GM18907 (cell line): ENCODE data around the gene BMS1.
"Not testable (repeated sequence)": the region's sequence is repeated elsewhere in the genome, so short reads cannot be mapped to it uniquely, and the experiment has no call there.

Source experiments
- ATAC-seq: cut with Tn5 transposase; IDR thresholded peaks from one replicate; pipeline ENCODE4 v1.9.1; 2021; ENCODE audit warnings: mild to moderate bottlenecking, moderate library complexity; ENCODE audit not compliant: unreplicated experiment

BMS1 gene

DNA sequence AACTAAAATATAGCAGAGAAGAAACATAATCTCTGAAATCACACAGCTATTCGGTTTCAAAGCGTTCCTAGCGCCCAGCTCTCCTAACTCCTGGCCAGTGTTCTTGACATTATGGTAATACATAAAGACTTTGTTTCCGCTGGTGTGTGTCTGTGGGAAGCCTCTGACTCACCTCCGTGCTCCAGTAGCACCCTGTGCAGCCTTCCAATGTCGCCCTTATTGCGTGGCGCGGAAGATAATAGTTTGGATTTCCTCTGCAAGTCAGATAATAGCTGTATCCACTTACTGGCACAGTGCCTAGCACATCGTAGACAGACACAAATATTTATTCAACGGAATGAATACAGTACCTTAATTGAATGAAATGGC lies 570 bp downstream of the BMS1 start:
- peak; percentile 13 for ATAC-seq

GRCh38 chr10:42785759-42786158 lies 3.2 kb downstream of the BMS1 start:
- ATAC-seq = no peak

DNA sequence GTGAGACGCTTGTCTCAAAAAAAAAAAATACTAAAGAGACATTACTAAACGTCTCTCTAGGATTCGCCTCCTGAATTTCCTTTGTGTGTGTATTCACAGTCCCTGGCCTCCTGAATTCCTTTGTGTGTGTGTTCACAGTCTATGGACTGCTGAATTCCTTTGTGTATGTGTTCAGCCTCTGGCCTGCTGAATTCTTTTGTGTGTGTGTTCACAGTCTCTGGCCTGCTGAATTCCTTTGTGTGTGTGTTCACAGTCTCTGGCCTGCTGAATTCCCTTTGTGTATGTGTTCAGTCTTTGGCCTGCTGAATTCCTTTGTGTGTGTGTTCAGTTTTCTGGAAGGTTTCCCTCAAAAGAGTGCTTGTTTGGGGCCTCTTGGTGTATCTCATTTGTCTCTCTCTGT lies 8.2 kb downstream of the BMS1 start:
- no peak for ATAC-seq

- ATAC-seq = no peak
These were observed 13.1 kb downstream of the BMS1 start for GRCh38 chr10:42795701-42796100.

DNA sequence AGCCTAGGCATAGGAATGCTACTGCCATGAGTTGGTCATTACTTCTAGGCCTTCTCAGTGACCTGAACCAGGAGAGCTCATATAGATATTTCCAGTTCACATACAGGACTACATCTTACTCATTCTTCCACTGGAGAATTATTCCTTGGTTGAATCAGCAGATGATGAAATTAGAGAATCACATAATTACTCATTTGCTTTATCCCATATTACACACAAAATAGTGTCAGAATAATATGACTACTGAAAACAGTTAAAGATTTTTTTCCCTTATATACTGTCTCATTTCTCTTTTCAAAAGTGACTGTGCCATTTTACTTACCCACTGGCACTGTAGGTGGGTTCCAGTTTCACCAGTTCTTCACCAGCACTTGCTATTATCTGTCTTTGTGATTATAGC lies 18.5 kb downstream of the BMS1 start:
- ATAC-seq = no peak

- ATAC-seq = no peak
These were observed 20.3 kb downstream of the BMS1 start for GRCh38 chr10:42802876-42803275.

- ATAC-seq = peak; percentile 76
These were observed 27.1 kb downstream of the BMS1 start for GRCh38 chr10:42809676-42810075.

- no peak for ATAC-seq
These were observed 29.4 kb downstream of the BMS1 start for GRCh38 chr10:42812028-42812427.

DNA sequence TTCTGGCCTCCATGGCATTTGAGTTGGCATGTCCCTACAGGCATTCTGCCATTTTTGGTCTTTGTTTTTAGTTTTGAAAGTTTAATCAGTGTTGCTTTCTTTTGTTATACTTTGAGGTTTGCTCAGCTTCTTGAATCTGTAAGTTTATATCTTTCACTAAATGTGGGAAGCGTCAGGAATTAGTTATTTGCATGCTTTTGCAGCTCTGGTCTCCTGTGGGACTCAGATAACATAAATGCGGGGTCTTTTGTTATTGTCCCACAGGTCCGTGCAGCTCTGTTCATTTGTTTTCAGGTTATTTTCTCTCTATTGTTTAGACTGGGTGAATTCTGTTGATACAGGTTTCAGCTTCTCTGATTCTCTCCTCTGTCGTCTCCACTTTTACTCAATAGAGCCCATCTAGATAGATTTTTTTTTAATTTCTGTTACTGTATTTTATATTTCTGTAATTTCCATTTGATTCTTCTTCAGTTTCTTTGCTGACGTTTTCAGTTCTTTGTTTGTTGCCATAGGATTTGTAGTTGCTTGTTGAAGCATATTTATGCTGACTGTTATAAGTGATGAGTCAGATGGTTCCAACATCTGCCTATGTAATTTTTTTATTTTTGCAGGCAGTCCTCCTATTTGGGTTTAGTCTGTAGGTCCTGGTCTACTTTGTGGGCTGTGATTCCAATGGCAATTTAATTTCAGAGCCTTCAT lies 31.5 kb downstream of the BMS1 start:
- not testable (repeated sequence) for ATAC-seq

DNA sequence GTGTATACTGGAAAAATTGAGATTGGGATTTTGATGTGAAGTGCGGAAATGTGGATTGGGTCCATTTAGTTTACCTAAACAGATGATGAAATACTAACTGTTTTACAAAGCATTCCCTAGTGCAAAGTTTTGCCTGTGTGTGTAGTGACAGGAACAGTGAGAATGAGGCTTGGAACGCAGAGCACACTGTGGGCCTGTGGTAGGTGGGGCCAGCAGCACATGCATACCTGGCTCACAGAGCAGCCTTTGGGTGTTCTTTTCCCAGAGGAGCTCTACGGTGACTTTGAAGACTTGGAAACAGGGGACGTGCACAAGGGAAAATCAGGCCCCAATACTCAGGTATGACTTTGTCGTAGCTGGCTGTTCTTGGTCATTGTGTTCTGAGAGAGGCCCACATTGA lies 33.7 kb downstream of the BMS1 start:
- ATAC-seq = not testable (repeated sequence)

DNA sequence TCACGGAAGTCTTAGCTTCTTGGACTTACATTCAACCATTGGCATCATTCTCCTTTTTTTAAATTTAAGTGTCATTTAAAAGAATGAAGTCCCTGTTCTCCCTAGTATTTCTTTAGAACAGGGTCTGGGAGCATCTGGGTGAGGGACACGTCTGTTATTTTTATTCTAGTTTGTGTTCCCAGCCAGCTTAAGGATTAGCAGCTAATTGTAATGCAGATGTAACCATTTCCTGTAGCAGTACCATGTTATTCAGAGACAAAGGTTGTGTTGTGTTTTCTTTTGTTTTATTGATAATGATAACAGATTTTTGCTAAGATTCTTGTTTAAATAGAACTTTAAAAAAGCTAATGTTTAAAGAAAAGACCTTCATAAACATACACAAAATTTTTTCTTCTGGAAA lies 34.3 kb downstream of the BMS1 start:
- no peak for ATAC-seq

GRCh38 chr10:42817417-42817816 lies 34.8 kb downstream of the BMS1 start:
- ATAC-seq = not testable (repeated sequence)

- not testable (repeated sequence) for ATAC-seq
These were observed 44.2 kb downstream of the BMS1 start for GRCh38 chr10:42826759-42827158.

- ATAC-seq = no peak
These were observed 44.6 kb downstream of the BMS1 start for GRCh38 chr10:42827201-42827600.

GRCh38 chr10:42828391-42828790 lies 45.8 kb downstream of the BMS1 start:
- not testable (repeated sequence) for ATAC-seq

GRCh38 chr10:42830237-42830636 lies 47.6 kb downstream of the BMS1 start:
- no peak for ATAC-seq

DNA sequence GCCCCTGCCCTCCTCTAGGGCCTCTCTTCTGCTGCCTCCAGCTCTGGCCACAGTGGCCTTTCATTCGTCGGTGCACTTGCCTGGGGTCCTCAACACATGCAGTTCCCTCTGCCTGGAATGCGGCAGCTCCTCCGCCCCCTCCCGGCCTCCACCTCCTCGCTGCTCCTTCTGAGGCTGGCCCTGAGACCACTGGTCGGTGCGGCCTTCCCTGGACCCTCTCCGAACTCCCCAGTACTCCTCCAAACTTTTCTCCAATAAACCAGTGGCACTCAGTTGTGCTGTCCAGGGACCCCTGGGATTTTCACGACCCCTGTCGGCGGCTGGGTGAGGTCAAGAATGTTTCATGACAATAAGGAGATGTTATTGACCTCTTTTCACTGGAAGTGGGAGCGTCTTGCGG lies 53.5 kb downstream of the BMS1 start:
- no peak for ATAC-seq

DNA sequence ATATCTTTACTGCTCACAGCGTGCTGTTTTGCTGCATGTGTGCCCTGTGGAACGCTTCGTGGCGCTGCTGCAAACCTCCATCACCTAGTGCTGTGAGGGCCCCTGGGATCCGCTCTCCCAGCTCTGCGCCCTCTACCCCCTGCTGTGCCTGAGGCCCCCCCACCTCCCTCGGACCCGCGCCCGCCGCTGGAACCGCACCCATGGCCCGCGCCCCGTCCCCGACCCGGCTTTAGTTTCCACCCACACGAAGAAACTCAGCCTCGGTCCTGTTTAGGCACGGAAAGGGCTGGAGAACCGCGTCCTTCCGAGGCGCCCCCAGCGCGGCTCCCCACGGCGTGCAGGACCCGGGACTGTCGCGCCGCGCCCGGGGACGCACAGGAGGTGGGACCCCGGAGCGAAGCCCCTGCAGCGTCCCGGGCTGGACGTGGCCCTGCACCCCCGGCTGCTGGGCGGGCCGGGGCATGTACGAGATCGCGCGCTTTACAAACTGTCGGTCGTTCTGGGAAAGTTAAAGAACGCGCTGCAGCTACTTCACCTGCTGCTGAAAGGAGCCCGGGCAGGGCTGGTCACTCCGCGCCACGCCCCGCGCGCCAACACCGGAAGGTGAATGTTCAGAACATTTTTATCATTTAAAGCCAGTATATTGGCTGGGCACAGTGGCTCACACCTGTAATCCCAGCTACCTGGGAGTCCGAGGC lies 54.3 kb downstream of the BMS1 start:
- no peak for ATAC-seq

- not testable (repeated sequence) for ATAC-seq
These were observed 62.2 kb downstream of the BMS1 start for GRCh38 chr10:42844810-42845209.

GRCh38 chr10:42847261-42847660 lies 64.7 kb downstream of the BMS1 start:
- ATAC-seq = not testable (repeated sequence)

DNA sequence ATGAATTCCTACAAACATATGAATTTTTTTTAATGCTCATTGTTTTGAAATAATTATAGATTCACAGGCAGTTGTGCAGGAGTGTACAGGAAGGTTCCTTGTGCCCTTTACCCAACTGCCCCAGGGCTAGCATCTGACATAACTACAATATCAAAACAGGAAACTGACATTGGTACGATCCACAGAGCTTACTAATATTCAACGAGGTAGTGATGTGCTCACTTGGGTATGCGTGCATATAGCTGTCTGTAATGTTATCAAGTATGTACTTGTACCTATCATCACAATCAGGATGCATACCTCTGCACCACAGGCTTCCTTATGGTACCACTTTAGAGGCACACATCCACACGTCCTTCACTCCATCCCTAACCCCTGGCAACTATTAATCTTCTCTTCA lies 68.3 kb downstream of the BMS1 start:
- no peak for ATAC-seq

- no peak for ATAC-seq
These were observed 76.7 kb downstream of the BMS1 start for GRCh38 chr10:42859256-42859655.

GRCh38 chr10:42860016-42860415 lies 77.4 kb downstream of the BMS1 start:
- ATAC-seq = not testable (repeated sequence)
